GM12878 (cell line): ENCODE data around the gene DOCK9. TPM values are rescaled to one million over a fixed set of nuclear protein-coding genes. Genes with fewer than 3 reads are reported as not detected.

Experiments
- ATAC-seq: fragments of 200-7000 bp; cut with Tn5 transposase; 3 replicates; pipeline ENCODE4 v1.9.1; 2020; ENCODE audit warnings: mild to moderate bottlenecking, moderate library complexity
- BruUV-seq: library from RNA; stranded (reverse); fragments of 400-500 nt; replicated peaks from 2 replicates; lab custom pipeline; 2021; lab: Mats Ljungman, UMichigan
- CTCF ChIA-PET: fragments of 300-600 bp; sonication (Branson Sonifier 250); formaldehyde crosslinking; extraction: SDS; loops from one replicate; lab custom pipeline; 2021; ENCODE audit warnings: inconsistent platforms; lab: Yijun Ruan, JAX
- POLR2A ChIA-PET: fragments of 350-600 bp; formaldehyde crosslinking; extraction: SDS; loops from one replicate; lab custom pipeline; 2021; ENCODE audit warnings: inconsistent platforms; lab: Charles Lee
- RAD21 ChIA-PET: fragments of 300-600 bp; sonication (Branson Sonifier 250); formaldehyde crosslinking; loops from one replicate; lab custom pipeline; 2023; ENCODE audit warnings: antibody characterized with exemption; ENCODE audit not compliant: unreplicated experiment; lab: Charles Lee
- SMC1A ChIA-PET: fragments of 300-600 bp; sonication (Branson Sonifier 250); formaldehyde crosslinking; loops from one replicate; lab custom pipeline; 2023; ENCODE audit not compliant: unreplicated experiment, uncharacterized antibody; lab: Charles Lee
- DNase-seq: peaks from one replicate; pipeline ENCODE4 v3.0.0-alpha.2; 2011; ENCODE audit warnings: low read depth, low spot score
- FAIRE-seq: peaks from 3 replicates; lab custom pipeline; 2011; peaks lifted over from hg19 to GRCh38; lab: Jason Lieb, UNC
- H2AFZ ChIP-seq: 2 replicates; pipeline ENCODE4 v1.6.0; 2011; ENCODE audit warnings: low read depth, low read length, control low read depth; ENCODE audit not compliant: control insufficient read depth
- H3K27ac ChIP-seq: 2 replicates; pipeline ENCODE4 v1.5.1; 2011; ENCODE audit warnings: control low read depth; ENCODE audit not compliant: control insufficient read depth, insufficient read depth
- H3K27me3 ChIP-seq, 2 experiments: replicated peaks in 1 of 2; 2 replicates each; pipeline versions ENCODE4 v1.6.0 to v1.6.1; 2011; ENCODE audit warnings: low read length in 1 of 2; ENCODE audit not compliant: control insufficient read depth in 2 of 2, insufficient read depth in 2 of 2
- H3K36me3 ChIP-seq, 2 experiments: 2 replicates each; pipeline ENCODE4 v1.5.1; 2011; ENCODE audit warnings: low read length in 1 of 2; ENCODE audit not compliant: control insufficient read depth in 2 of 2, insufficient read depth in 2 of 2
- H3K4me1 ChIP-seq: 2 replicates; pipeline ENCODE4 v1.6.1; 2011; ENCODE audit warnings: mild to moderate bottlenecking, low read length, moderate library complexity, mixed read lengths; ENCODE audit not compliant: control insufficient read depth, insufficient read depth
- H3K4me2 ChIP-seq: 2 replicates; pipeline ENCODE4 v1.6.0; 2011; ENCODE audit warnings: control low read depth; ENCODE audit not compliant: control insufficient read depth, insufficient read depth
- H3K4me3 ChIP-seq: fragments of 200-600 bp; sonication (generic); 2 replicates; pipeline ENCODE4 v1.5.1; 2016
- H3K79me2 ChIP-seq: 2 replicates; pipeline ENCODE4 v1.6.0; 2011; ENCODE audit warnings: low read length; ENCODE audit not compliant: control insufficient read depth, insufficient read depth
- H3K9ac ChIP-seq: 2 replicates; pipeline ENCODE4 v1.8.0; 2011; ENCODE audit warnings: low read length, control low read depth, mixed read lengths; ENCODE audit not compliant: control insufficient read depth, insufficient read depth
- H3K9me3 ChIP-seq: replicated peaks from 3 replicates; pipeline ENCODE4 v1.5.1; 2011; ENCODE audit warnings: mild to moderate bottlenecking, low read length; ENCODE audit not compliant: control insufficient read depth, insufficient read depth
- H4K20me1 ChIP-seq: 2 replicates; pipeline ENCODE4 v1.6.0; 2011; ENCODE audit not compliant: control insufficient read depth, insufficient read depth
- GATAD2B ChIP-seq: fragments of 450-650 bp; conservative IDR thresholded peaks from 2 replicates; pipeline ENCODE4 v1.6.1; 2017; ENCODE audit warnings: low read depth, mild to moderate bottlenecking, moderate library complexity
- MXI1 ChIP-seq: fragments of 150-350 bp; IDR thresholded peaks from 2 replicates; pipeline ENCODE4 v1.6.1; 2011; ENCODE audit warnings: low read depth, mild to moderate bottlenecking, inconsistent platforms, low read length, improper control_type of control experiment
- NR2C1 ChIP-seq: fragments of 450-650 bp; IDR thresholded peaks from 2 replicates; pipeline ENCODE4 v1.6.1; 2017; ENCODE audit warnings: antibody characterized with exemption, mild to moderate bottlenecking, moderate library complexity
- POU2F2 ChIP-seq: IDR thresholded peaks from 3 replicates; pipeline ENCODE4 v1.6.1; 2011; ENCODE audit warnings: low read depth, mild to moderate bottlenecking, low read length, borderline replicate concordance
- RFX5 ChIP-seq: IDR thresholded peaks from 2 replicates; pipeline ENCODE4 v1.6.1; 2011; ENCODE audit warnings: low read depth, low read length, improper control_type of control experiment
- SP1 ChIP-seq: IDR thresholded peaks from one replicate; pipeline ENCODE4 v1.6.1; 2011; ENCODE audit warnings: low read depth, low read length
- SREBF1 ChIP-seq: IDR thresholded peaks from 2 replicates; pipeline ENCODE4 v1.6.1; 2012; ENCODE audit warnings: mild to moderate bottlenecking, low read length
- SUZ12 ChIP-seq: fragments of 200-600 bp; sonication (generic); IDR thresholded peaks from one replicate; pipeline ENCODE4 v1.6.1; 2018; ENCODE audit warnings: antibody characterized with exemption, mild to moderate bottlenecking; ENCODE audit not compliant: unreplicated experiment
- TAF1 ChIP-seq: IDR thresholded peaks from 2 replicates; pipeline ENCODE4 v1.6.1; 2011; ENCODE audit warnings: mild to moderate bottlenecking, low read depth, low read length, borderline replicate concordance
- ZBTB40 ChIP-seq: fragments of 450-650 bp; IDR thresholded peaks from 2 replicates; pipeline ENCODE4 v1.6.1; 2016; ENCODE audit warnings: mild to moderate bottlenecking, moderate library complexity, borderline replicate concordance
- WGBS: methylation state at CpG from one replicate; pipeline ENCODE4 v1.1.6; 2016; ENCODE audit warnings: low lambda C conversion rate; ENCODE audit not compliant: insufficient replicate concordance, insufficient coverage; ENCODE audit errors: missing lambda C conversion rate; 5-methylcytosine and 5-hydroxymethylcytosine counted together
- in situ Hi-C: fragments of 300-500 bp; cut with MboI; formaldehyde crosslinking; loops from 9 replicates; pipeline ENCODE4 v1.14.3; 2018; ENCODE audit warnings: mixed read lengths
- intact Hi-C: fragments of 100-400 bp; cut with micrococcal nuclease; formaldehyde crosslinking; loops from one replicate; pipeline ENCODE4 v1.14.2; 2022; ENCODE audit not compliant: unreplicated experiment
- polyA plus RNA-seq, 11 experiments: library from polyadenylated mRNA; depleted of rRNA in 4 of 11; unstranded in 6 of 11; stranded (reverse) in 5 of 11; fragments of >200 nt; fragmentation: Nextera tagmentation in 4 of 11; fragmentation: Illumina TruSeq in 1 of 11; extraction: Ambion mirVana in 4 of 11; extraction: Trizol in 1 of 11; gene quantifications; 1 replicate in 1 of 11; 2 replicates in 10 of 11; pipeline versions ENCODE4 v1.2.1 to v1.2.3, GENCODE V29; 2011 to 2016; ENCODE audit warnings: inconsistent platforms in 2 of 11, missing spikeins in 2 of 11, low read depth in 1 of 11
- total RNA-seq, 4 experiments: library from RNA; depleted of rRNA in 3 of 4; stranded (reverse); fragments of >200 nt in 3 of 4; fragmentation: Illumina TruSeq in 1 of 4; extraction: Trizol in 1 of 4; gene quantifications; 2 replicates each; pipeline versions ENCODE4 v1.2.1 to v1.2.3, GENCODE V29; 2013 to 2021

Gene DOCK9
- total and polyA plus RNA-seq, 10 of the 15 experiments (the other 5 are each of a cell fraction or from before 2014, with no cell fraction given): 0.09 to 2.9 (median 0.74) TPM

- BruUV-seq: no TSS peak
- in situ Hi-C loops (no loop called here), intact Hi-C loops (no loop called here)
- Histone ChIP-seq H3K36me3 (no peaks in the 10 kb centered on the region), H3K79me2 (no peaks in the 10 kb centered on the region), H3K9me3 (no peaks in the 10 kb centered on the region), H3K4me1 (peaks cover 16% of the 10 kb centered on the region), H3K4me3 (no peak overlapping the region), H2AFZ (no peak overlapping the region), H4K20me1 (no peaks in the 10 kb centered on the region), H3K9ac (no peak overlapping the region), H3K4me2 (no peak overlapping the region), H3K27me3 (0 out of 4 replicates have a peak, but pooled peaks cover 0 to 3% of the 10 kb centered on the region in 2 experiments), H3K27ac (no peak overlapping the region)
- ChIA-PET CTCF (interaction anchor here (0.6 to 0.7 kb wide), 2 partner anchors 55 to 896 kb away, joined by 3 read pairs; no protein-coding TSS in a partner anchor), SMC1A (interaction anchor here (1.6 kb wide), 1 partner anchor 10 kb away, joined by 3 read pairs; no protein-coding TSS in a partner anchor), POLR2A (no interaction called here), RAD21 (no interaction called here)
- DNase-seq (no peak), ATAC-seq (no peak), FAIRE-seq (no peak)
- 5% methylated on average over 5 of the region's 5 CpGs for WGBS
- TF ChIP-seq MXI1: no peak
- TF ChIP-seq SP1: no peak
- TF ChIP-seq ZBTB40: no peak
- TF ChIP-seq POU2F2: no peak
- no peak for TF ChIP-seq SUZ12
- TF ChIP-seq TAF1: no peak
- no peak for TF ChIP-seq RFX5
- TF ChIP-seq SREBF1: no peak
- TF ChIP-seq GATAD2B: no peak
- no peak for TF ChIP-seq NR2C1
These were observed 24.4 kb upstream of the DOCK9 start for GRCh38 chr13:99002172-99002710.
